Measurements from ENCODE around the gene NAB1.
"Not testable (repeated sequence)": the region's sequence is repeated elsewhere in the genome, so short reads cannot be mapped to it uniquely, and the experiment has no call there.

NAB1 gene

GRCh38 chr2:190649035-190649797, at the start of gene NAB1:
TSS of gene NAB1 (plus strand) at chr2:190649083. CDS start at chr2:190659177, 10,094 bp downstream.
- TF ChIP-seq CTCF (IDR thresholded peaks at IDR 0.05; ENCODE audit: insufficient read depth, low read depth, low read length, missing control alignments) = no peak
- peak within 1 kb of the TSS; percentile 88 for H3K4me3 ChIP-seq (ENCODE audit: low read depth, low read length)
- peak; percentile 65 for DNase-seq (ENCODE audit: low read depth)

GRCh38 chr2:190599546-190600220, 49.2 kb upstream of the NAB1 start:
- no peak for TF ChIP-seq CTCF (IDR thresholded peaks at IDR 0.05; ENCODE audit: insufficient read depth, low read depth, low read length, missing control alignments)
- no peak for DNase-seq (ENCODE audit: low read depth)
- H3K4me3 ChIP-seq (ENCODE audit: low read depth, low read length) = no peak overlapping the region

- no peak for DNase-seq (ENCODE audit: low read depth)
- no peak for TF ChIP-seq CTCF (IDR thresholded peaks at IDR 0.05; ENCODE audit: insufficient read depth, low read depth, low read length, missing control alignments)
Observed at GRCh38 chr2:190600293-190601103, 48.4 kb upstream of the NAB1 start.

GRCh38 chr2:190603374-190603773, 45.5 kb upstream of the NAB1 start:
- H3K4me3 ChIP-seq (ENCODE audit: low read depth, low read length) = no peak overlapping the region
- DNase-seq (ENCODE audit: low read depth) = no peak
- no peak for TF ChIP-seq CTCF (IDR thresholded peaks at IDR 0.05; ENCODE audit: insufficient read depth, low read depth, low read length, missing control alignments)

More at GRCh38 chr2:190600293-190601103, 48.4 kb upstream of the NAB1 start:
- H3K4me3 ChIP-seq (ENCODE audit: low read depth, low read length) = no peak overlapping the region

- no peak overlapping the region for H3K4me3 ChIP-seq (ENCODE audit: low read depth, low read length)
- no peak for DNase-seq (ENCODE audit: low read depth)
- no peak for TF ChIP-seq CTCF (IDR thresholded peaks at IDR 0.05; ENCODE audit: insufficient read depth, low read depth, low read length, missing control alignments)
Observed at GRCh38 chr2:190607014-190607597, 41.8 kb upstream of the NAB1 start.

- DNase-seq (ENCODE audit: low read depth) = no peak
- H3K4me3 ChIP-seq (ENCODE audit: low read depth, low read length) = no peak overlapping the region
- TF ChIP-seq CTCF (IDR thresholded peaks at IDR 0.05; ENCODE audit: insufficient read depth, low read depth, low read length, missing control alignments) = no peak
Observed at GRCh38 chr2:190607657-190608357, 41.1 kb upstream of the NAB1 start.

- not testable (repeated sequence) for H3K4me3 ChIP-seq (ENCODE audit: low read depth, low read length); DNase-seq (ENCODE audit: low read depth)
Observed at GRCh38 chr2:190608863-190609262, 40.0 kb upstream of the NAB1 start.

- DNase-seq (ENCODE audit: low read depth); H3K4me3 ChIP-seq (ENCODE audit: low read depth, low read length): not testable (repeated sequence)
Observed at GRCh38 chr2:190609397-190609796, 39.5 kb upstream of the NAB1 start.

- not testable (repeated sequence) for DNase-seq (ENCODE audit: low read depth); H3K4me3 ChIP-seq (ENCODE audit: low read depth, low read length)
Observed at GRCh38 chr2:190610528-190610927, 38.4 kb upstream of the NAB1 start.

All from GM12865 (cell line).